Measurements from ENCODE around the gene FTCD. TPM values are rescaled to one million over a fixed set of nuclear protein-coding genes. Genes with fewer than 3 reads are reported as not detected.
"Not testable (repeated sequence)": the region's sequence is repeated elsewhere in the genome, so short reads cannot be mapped to it uniquely, and the experiment has no call there.

The FTCD gene
- total RNA-seq, 1 donor: 0.10 TPM

GRCh38 chr21:46112725-46113215, 42.6 kb downstream of the FTCD start:
- H3K4me1 ChIP-seq (ENCODE audit: insufficient read depth, low read length): no peaks in the 10 kb centered on the region
- H3K9me3 ChIP-seq (ENCODE audit: low read depth, low read length): no peaks in the 10 kb centered on the region
- H3K4me3 ChIP-seq (ENCODE audit: low read length): no peak overlapping the region
- H3K27me3 ChIP-seq (ENCODE audit: insufficient read depth, low read length): no peaks in the 10 kb centered on the region

GRCh38 chr21:46111857-46112724, 43.3 kb downstream of the FTCD start:
- Histone ChIP-seq H3K4me1 (ENCODE audit: insufficient read depth, low read length) (no peaks in the 10 kb centered on the region), H3K4me3 (ENCODE audit: low read length) (no peak overlapping the region), H3K27me3 (ENCODE audit: insufficient read depth, low read length) (no peaks in the 10 kb centered on the region), H3K9me3 (ENCODE audit: low read depth, low read length) (no peaks in the 10 kb centered on the region)

GRCh38 chr21:46111193-46111571, 44.2 kb downstream of the FTCD start:
- H3K27me3 ChIP-seq (ENCODE audit: insufficient read depth, low read length): no peaks in the 10 kb centered on the region

GRCh38 chr21:46110499-46111192, 44.7 kb downstream of the FTCD start:
- no peaks in the 10 kb centered on the region for H3K9me3 ChIP-seq (ENCODE audit: low read depth, low read length)
- H3K4me1 ChIP-seq (ENCODE audit: insufficient read depth, low read length): no peaks in the 10 kb centered on the region
- H3K4me3 ChIP-seq (ENCODE audit: low read length): no peak overlapping the region
- no peaks in the 10 kb centered on the region for H3K27me3 ChIP-seq (ENCODE audit: insufficient read depth, low read length)

More at GRCh38 chr21:46111193-46111571, 44.2 kb downstream of the FTCD start:
- Histone ChIP-seq H3K4me1 (ENCODE audit: insufficient read depth, low read length) (no peaks in the 10 kb centered on the region), H3K9me3 (ENCODE audit: low read depth, low read length) (no peaks in the 10 kb centered on the region), H3K4me3 (ENCODE audit: low read length) (no peak overlapping the region)

- H3K9me3 ChIP-seq (ENCODE audit: low read depth, low read length): peaks cover under 1% of the 10 kb centered on the region
- no peaks in the 10 kb centered on the region for H3K4me1 ChIP-seq (ENCODE audit: insufficient read depth, low read length)
- H3K4me3 ChIP-seq (ENCODE audit: low read length): no peak overlapping the region
- no peaks in the 10 kb centered on the region for H3K27me3 ChIP-seq (ENCODE audit: insufficient read depth, low read length)
Observed at GRCh38 chr21:46109313-46110221, 45.8 kb downstream of the FTCD start.

GRCh38 chr21:46108827-46109312, 46.5 kb downstream of the FTCD start:
- peaks cover 2% of the 10 kb centered on the region for H3K27me3 ChIP-seq (ENCODE audit: insufficient read depth, low read length)
- no peaks in the 10 kb centered on the region for H3K4me1 ChIP-seq (ENCODE audit: insufficient read depth, low read length)
- H3K4me3 ChIP-seq (ENCODE audit: low read length): no peak overlapping the region
- peaks cover 7% of the 10 kb centered on the region for H3K9me3 ChIP-seq (ENCODE audit: low read depth, low read length)

- H3K4me1 ChIP-seq (ENCODE audit: insufficient read depth, low read length); H3K4me3 ChIP-seq (ENCODE audit: low read length): not testable (repeated sequence)
- Histone ChIP-seq H3K9me3 (ENCODE audit: low read depth, low read length) (peaks cover 18% of the 10 kb centered on the region), H3K27me3 (ENCODE audit: insufficient read depth, low read length) (peaks cover 16% of the 10 kb centered on the region)
Observed at GRCh38 chr21:46107376-46107775, 48.0 kb downstream of the FTCD start.

GRCh38 chr21:46104104-46104503, 51.3 kb downstream of the FTCD start:
- H3K4me1 ChIP-seq (ENCODE audit: insufficient read depth, low read length): no peaks in the 10 kb centered on the region
- peaks cover 44% of the 10 kb centered on the region for H3K27me3 ChIP-seq (ENCODE audit: insufficient read depth, low read length)
- no peak overlapping the region for H3K4me3 ChIP-seq (ENCODE audit: low read length)
- peaks cover 23% of the 10 kb centered on the region for H3K9me3 ChIP-seq (ENCODE audit: low read depth, low read length)

GRCh38 chr21:46100906-46101305, 54.5 kb downstream of the FTCD start:
- no peaks in the 10 kb centered on the region for H3K4me1 ChIP-seq (ENCODE audit: insufficient read depth, low read length)
- peaks cover 23% of the 10 kb centered on the region for H3K9me3 ChIP-seq (ENCODE audit: low read depth, low read length)
- peaks cover 44% of the 10 kb centered on the region for H3K27me3 ChIP-seq (ENCODE audit: insufficient read depth, low read length)
- no peak overlapping the region for H3K4me3 ChIP-seq (ENCODE audit: low read length)

- H3K4me1 ChIP-seq (ENCODE audit: insufficient read depth, low read length): no peaks in the 10 kb centered on the region
- H3K9me3 ChIP-seq (ENCODE audit: low read depth, low read length): peaks cover 23% of the 10 kb centered on the region
- no peak overlapping the region for H3K4me3 ChIP-seq (ENCODE audit: low read length)
- H3K27me3 ChIP-seq (ENCODE audit: insufficient read depth, low read length): peaks cover 44% of the 10 kb centered on the region
Observed at GRCh38 chr21:46100426-46100825, 55.0 kb downstream of the FTCD start.

GRCh38 chr21:46100020-46100419, 55.4 kb downstream of the FTCD start:
- no peak overlapping the region for H3K4me3 ChIP-seq (ENCODE audit: low read length)
- peaks cover 44% of the 10 kb centered on the region for H3K27me3 ChIP-seq (ENCODE audit: insufficient read depth, low read length)
- peaks cover 23% of the 10 kb centered on the region for H3K9me3 ChIP-seq (ENCODE audit: low read depth, low read length)
- no peaks in the 10 kb centered on the region for H3K4me1 ChIP-seq (ENCODE audit: insufficient read depth, low read length)

- H3K4me3 ChIP-seq (ENCODE audit: low read length): no peak overlapping the region
- H3K9me3 ChIP-seq (ENCODE audit: low read depth, low read length): peaks cover 21% of the 10 kb centered on the region
- H3K27me3 ChIP-seq (ENCODE audit: insufficient read depth, low read length): peaks cover 44% of the 10 kb centered on the region
- no peaks in the 10 kb centered on the region for H3K4me1 ChIP-seq (ENCODE audit: insufficient read depth, low read length)
Observed at GRCh38 chr21:46099476-46099875, 55.9 kb downstream of the FTCD start.

GRCh38 chr21:46098303-46099141, 56.9 kb downstream of the FTCD start:
- H3K9me3 ChIP-seq (ENCODE audit: low read depth, low read length): peaks cover 16% of the 10 kb centered on the region
- H3K4me3 ChIP-seq (ENCODE audit: low read length): peak overlapping the region; percentile 16
- H3K4me1 ChIP-seq (ENCODE audit: insufficient read depth, low read length): no peaks in the 10 kb centered on the region
- peaks cover 38% of the 10 kb centered on the region for H3K27me3 ChIP-seq (ENCODE audit: insufficient read depth, low read length)

Data from mononuclear cell (primary cell).